Mucosa of gallbladder (tissue), 1 donor: ENCODE measurements around the gene GGN. TPM values are rescaled to one million over a fixed set of nuclear protein-coding genes. Genes with fewer than 3 reads are reported as not detected.
"Not testable (repeated sequence)": the region's sequence is repeated elsewhere in the genome, so short reads cannot be mapped to it uniquely, and the experiment has no call there.

Source experiments
- DNase-seq: peaks from one replicate; pipeline ENCODE4 v3.0.0-alpha.2; 2020; ENCODE audit warnings: low spot score
- total RNA-seq: library from RNA; stranded (reverse); gene quantifications from one replicate; pipeline ENCODE4 v1.2.1, GENCODE V29; 2021
- donor health status: DM: no; HTN: no; CAD: no.

Gene GGN
- total RNA-seq, 1 donor from 2014 or later = 1.8 TPM

DNA sequence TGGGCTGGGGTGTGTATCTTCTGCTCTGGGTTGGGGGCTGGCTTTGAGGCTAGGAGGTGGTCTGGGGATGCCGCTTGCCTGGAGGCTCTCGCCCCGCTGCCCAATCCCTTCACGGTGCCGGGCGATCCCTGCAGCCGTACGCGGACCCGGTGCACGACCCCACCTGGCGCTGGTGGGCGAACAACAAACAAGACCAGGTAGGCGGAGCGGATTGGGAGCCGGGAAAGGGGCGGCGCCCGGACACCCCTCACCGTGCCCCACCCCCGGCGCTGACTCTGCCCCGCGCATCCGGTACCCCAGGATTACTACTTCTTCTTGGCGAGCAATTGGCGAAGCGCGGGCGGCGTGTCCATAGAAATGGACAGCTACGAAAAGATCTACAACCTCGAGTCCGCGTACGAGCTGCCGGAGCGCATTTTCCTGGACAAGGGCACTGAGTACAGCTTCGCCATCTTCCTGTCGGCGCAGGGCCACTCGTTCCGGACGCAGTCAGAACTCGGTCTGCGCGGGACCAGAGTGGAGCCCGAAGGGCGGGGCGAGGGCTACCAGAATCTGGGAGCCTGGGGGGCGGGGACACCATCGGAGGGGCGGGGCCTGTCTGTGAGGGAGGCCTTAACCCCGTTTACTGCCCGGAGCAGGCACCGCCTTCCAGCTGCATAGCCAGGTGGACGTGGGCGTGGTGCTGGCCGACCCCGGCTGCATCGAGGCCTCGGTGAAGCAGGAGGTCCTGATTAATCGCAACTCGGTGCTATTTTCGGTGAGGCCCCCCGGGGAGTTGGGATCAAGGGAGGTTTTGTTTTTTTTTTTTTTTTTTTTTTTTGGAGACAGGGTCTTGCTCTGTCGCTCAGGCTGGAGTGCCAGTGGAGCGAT, 25.5 kb downstream of the GGN start:
- DNase-seq = peak; percentile 70

DNA sequence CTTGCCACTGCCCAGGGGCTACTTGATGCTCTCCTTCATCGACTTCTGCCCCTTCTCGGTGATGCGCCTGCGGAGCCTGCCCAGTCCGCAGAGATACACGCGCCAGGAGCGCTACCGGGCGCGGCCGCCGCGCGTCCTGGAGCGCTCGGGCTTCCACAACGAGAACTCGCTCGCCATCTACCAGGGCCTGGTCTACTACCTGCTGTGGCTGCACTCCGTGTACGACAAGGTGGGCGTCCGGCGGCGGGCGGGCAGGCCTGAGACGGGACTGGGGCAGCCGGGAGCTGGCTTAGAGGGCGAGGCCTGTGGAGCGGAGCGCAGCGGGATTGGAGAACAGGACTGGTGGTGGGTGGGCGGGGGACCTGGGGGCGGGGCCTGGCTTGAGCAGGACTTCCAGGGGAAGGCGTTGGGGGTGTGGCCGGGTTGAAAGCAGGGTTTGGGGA, 26.2 kb downstream of the GGN start:
- peak; percentile 62 for DNase-seq

DNA sequence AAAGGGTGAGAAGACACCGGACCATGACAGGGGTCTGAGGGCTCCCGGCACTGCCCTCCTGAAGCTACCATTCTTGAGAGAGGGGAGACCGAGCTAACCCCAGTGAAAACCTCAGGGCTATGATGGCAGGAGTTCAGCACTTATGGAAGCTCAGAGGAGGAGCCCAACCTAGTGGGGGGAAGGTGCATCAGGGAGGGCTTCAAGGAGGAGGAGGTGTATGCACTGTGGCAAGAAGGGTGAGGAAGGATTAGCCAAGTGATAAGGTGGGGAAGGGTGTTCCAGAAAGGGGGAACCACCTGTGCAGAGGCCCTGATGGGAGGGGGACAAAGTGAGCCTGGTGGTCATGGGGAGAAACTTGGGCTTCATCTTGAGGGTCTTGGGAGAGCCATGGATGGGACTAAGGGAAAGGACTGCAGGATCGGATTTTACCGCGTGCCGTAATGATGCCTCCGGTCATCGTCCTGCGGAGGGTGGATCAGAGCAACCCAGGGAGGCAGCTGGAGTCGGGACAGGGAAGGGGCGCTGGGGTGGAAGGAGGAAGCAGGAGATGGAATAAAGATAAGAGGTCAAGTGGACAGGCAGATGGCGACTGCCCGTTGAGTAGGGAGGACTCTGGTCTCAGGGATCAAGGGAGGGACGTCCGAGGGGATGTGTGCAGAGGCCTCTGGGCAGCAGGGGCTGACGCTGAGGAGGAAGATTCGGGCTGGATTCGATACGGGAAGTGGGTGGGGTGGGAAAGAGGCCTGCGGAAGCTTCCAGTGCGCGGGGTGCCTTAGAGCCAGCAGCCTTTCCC, 26.8 kb downstream of the GGN start:
- DNase-seq = no peak

DNA sequence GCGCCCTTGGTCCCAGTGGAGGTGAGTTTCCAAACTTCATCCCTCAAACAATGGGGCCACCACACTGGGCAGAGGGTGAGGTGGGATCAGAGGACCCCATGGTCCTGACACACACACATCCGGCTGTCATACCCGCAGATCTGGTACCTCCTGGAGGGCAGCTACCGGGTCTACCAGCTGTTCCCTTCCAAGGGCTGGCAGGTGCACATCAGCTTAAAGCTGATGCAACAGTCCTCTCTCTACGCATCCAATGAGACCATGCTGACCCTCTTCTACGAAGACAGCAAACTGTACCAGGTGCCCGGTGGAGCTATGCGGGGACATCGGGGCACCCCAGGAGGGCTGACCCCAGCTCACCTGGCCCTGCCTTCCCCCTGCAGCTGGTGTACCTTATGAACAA, 27.5 kb downstream of the GGN start:
- no peak for DNase-seq

DNA sequence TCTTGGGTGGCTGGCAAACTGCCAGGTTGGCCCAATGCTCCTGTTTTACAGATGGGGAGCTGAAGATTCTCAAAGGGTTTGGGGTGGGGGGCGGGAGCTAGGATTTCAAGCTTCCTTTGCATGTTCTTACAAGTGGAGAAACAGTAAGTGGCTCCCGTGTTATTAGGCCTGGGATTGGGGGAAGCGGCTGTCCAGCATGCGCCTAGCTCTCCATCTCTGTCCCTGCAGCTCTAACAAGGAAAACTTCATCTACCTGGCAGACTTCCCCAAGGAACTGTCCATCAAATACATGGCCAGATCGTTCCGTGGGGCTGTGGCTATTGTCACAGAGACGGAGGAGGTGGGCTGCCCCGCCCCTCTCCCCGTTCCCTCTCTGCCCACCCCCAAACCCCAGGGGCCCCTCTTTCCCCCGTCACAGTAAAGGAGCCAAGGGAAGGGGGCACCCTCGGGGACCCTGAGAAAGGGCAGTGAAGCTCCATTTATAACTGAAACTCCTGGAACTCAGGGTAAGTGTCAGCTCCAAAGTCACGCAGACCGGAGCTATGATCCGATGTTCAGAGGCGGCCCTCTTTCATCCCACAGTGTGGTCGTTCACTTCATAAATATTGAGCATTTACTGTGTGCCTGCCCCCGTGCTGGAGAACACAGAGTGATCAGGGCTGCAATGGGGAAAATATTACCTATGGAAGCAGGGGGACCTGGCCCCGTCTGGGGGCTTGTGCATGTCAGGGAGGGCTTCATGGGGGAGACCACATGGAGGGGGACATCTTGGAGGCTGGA, 28.4 kb downstream of the GGN start:
- DNase-seq = no peak

DNA sequence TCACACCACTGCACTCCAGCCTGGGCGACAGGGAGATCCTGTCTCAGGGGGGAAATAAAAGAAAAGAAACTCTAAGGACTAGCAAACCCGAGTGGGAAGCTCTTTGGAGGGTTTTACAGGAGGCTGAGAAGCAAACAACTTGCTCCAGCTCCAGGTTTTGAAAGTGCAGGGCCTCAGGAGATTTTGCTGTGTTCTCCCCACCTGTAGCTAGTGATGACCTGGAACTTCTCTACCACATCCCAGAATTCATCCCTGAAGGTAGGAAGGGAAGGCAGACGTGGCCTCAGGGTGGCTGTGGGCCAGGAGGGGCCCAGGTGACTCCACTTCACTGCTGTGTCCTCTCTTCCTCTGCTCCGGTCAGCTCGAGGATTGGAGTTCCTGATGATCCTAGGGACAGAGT, 29.8 kb downstream of the GGN start:
- no peak for DNase-seq

DNA sequence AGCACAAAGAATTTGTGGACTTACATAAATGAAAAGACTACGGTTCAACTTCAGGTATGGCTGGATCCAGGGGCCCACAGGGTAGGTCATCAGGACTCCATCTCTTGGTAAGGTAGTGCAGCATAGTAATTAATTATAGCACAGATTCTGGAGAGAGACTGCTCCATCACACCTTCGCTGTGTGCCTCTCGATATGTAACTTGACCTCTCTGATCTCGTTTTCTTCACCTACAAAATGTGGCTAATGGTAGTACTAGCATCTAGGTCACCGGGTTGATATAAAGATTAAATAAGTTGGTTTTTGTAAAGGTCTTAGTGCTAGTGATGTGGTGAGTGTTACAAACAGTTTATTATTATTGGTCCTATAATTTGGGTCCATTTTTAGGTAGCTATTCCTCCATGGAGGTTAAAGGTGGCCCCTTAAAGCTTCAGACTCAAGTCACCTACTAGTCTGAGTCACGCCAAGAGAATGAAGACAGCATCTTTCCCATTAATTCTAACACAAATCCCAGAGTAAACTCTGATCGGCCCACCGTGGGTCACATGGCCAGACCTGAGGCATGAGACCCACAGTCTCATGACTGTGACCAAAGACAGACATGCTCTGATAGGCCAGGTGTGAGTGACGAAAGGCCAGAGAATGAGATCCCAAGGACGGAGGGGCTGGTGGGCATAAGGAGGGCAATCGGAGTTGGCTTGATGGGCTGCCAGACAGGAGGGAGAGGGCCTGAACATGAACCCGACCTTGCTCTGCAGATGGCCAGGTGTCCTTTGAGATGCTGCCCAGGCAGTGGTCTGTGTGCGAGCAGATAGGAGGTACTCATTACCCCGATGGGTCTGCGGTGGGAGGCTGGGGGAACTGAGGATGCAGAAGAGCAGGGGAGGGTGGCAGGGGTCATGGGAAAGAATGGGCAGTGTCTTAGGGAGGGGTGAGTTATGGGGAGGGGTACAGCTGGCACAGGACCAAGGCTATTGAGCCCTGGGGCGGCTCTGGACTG, 31.8 kb downstream of the GGN start:
- DNase-seq = no peak

DNA sequence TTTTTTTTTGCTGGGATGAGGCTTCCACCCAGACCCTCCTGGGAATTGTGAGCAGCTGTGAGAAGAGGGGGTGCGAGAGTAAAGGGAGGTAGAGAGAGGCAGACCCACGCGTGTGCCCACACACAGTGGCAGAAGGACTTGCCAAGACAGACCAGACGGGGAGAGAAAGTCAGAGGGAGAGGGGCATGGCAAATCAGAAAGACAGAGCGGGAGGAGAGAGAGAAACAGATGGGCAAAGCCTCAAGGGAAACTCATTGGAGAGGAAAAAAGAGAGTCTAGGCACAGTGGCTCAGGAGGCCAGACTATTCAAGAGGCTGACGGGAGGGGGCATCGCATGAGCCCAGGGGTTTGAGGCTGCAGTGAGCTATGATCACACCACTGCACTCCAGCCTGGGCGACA, 35.2 kb downstream of the GGN start:
- DNase-seq = no peak

DNA sequence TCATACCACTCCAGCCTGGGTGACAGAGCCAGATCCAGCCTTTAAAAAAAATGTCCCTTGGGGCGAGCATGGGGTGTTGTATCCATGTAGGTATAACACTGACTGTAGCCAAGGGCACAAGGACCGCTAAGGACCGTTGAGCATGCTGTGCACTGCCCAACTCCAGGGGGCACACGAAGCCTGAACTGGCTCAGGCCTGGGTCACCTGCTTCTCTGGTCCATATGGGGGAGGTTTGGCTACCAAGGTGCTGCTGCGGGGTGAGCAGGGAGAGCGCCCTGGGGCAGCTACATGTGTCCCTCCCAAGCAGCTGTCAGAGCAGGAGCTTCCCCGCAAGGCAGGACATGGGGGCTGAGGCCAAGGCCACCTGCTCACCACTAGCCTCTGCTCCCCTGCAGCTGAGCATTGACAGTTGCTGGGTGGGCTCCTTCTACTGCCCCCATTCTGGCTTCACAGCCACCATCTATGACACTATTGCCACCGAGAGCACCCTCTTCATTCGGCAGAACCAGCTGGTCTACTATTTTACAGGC, 35.9 kb downstream of the GGN start:
- no peak for DNase-seq

DNA sequence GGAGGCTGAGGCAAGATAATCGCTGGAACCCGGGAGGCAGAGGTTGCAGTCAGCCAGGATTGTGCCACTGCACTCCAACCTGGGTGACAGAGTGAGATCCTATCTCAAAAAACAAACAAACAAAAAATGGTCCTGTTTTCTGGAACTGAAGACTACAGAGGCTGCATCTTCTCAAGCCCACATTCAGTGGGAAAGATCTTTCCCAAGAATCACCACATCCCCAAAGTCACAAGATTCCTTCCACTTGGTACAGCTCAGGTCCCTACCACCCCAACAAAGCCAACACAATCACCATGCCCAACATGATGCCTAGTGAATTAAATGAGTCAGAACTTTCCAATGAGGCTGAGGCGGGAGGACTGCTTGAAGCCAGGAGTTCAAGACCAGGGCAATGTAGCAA, 37.0 kb downstream of the GGN start:
- DNase-seq = no peak

DNA sequence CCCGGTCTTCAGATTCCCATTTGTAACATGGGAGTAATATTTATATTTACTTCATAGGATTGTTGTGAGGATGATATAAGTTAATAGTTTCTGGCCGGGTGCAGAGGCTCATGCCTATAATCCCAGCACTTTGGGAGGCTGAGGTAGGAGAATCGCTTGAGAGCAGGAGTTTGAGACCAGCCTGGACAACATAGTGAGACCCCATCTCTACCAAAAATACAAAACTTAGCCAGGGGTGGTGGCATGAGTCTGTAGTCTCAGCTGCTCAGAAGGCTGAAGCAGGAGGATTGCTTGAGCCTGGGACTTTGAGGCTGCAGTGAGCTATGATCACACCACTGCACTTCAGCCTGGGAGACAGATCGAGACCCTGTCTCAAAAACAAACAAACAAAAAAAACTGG, 41.0 kb downstream of the GGN start:
- DNase-seq = no peak

DNA sequence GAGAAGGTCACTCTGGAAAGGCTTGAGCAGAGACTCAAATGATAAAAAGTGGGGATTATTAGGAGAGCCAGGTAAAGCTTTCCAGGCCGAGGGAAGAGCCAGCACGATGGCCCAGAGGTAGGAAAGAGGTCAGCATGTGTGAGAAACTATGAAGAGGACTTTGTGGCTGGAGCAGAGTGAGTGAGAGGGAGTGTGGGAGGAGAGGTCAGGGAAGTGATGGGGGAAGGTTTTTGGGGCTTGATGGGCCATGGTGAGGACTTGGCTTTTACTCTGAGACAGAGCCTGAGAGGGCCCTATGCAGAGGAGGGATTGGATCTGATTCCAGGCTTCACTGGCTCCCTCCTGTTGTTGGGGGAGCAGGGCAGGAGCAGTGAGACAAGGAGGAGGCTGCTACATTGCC, 46.9 kb downstream of the GGN start:
- DNase-seq = no peak

DNA sequence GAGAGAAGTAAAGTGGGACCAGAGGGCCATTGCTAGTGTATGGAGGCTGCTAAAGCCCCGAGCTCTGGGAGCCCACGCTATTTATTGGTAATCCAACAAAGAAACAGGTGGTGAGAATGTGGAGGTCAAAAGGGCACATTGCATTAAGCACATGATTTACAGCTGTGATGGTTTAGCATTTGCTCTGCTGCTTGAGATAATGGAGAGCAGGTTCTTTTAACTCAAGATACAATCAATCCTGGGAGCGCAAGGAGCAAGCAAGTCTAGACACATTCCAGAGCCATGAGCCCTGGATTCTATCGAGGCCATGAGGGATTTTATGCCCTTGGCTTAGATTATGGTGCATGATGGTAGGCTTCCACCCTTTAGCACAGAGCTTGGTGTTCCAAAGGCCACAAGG, 48.8 kb downstream of the GGN start:
- DNase-seq = not testable (repeated sequence)

DNA sequence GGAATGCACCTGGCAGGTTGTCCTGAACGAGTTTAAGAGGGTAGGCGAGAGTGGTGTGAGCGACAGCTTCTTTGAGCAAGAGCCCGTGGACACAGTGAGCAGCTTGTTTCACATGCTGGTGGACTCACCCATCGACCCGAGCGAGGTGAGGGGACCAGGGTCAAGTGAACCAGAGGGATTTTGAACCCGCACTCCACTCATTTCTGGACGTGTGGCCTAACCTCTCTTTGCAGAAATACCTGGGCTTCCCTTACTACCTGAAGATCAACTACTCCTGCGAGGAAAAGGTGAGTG, 50.5 kb downstream of the GGN start:
- no peak for DNase-seq

DNA sequence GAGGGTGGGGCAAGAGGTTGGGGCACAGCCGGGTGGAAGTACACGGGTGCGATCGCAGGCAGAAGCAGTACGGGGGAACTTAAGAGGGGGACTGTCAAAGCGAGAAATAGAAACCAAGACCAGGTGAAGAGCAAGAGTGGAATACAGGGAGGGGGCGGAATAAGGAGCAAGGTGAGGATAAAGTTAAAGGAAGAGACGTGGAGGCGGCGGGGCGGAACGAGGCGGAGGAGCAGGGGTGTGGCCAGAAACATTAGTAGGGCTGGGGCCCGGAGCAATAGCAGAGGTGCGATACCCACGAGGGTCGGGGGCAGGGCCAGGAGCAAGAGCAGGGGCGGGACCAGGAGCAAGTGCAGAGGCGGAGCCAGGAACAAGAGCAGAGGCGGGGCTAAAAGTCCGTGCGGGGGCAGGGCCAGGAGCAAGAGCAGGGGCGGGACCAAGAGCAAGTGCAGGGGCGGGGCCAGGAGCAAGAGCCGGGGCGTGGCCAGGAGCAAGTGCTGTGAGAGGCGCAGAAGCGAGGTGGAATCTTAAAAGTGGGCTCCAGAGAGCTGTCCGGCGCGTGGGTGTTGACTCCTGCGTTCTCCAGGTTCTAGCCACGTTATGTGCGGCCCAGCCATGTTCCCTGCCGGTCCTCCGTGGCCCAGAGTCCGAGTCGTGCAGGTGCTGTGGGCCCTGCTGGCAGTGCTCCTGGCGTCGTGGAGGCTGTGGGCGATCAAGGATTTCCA, 51.0 kb downstream of the GGN start:
- peak; percentile 96 for DNase-seq

DNA sequence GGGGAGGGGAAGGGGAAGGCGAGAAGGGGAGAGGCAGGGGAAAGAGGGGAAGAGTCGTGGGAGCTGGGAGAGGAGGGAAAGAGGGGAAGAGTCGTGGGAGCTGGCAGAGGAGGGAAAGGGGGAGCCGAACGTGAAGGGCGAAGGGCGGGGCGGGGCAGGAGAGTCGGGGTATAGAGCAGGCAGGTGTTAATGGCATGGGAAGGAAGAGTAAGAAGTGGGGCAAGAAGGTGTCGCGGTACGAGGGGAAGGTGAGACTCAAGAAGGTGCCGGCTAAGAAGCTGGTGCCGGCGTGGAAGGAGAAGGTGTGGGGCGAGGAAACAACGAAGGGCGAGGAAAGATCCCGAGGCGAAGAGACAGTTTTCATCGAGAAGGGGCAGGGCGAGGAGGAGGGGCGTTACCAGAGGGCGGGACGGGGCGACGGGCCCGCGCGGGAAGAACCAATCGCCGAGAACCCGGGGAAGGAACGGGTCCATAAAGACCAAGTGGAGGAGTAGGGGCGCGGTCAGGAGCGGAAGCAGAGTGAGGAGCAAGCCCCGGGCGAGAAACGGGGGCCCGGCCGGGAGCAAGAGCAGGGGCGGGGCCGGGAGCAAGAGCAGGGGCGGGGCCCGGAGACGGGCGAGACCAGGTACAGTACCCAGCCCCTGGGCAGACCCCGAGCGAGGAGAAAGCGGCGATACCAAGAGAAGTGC, 51.7 kb downstream of the GGN start:
- DNase-seq = peak; percentile 97
